ENCODE measurements around the gene TTC39B. TPM values are rescaled to one million over a fixed set of nuclear protein-coding genes. Genes with fewer than 3 reads are reported as not detected.

The TTC39B gene
- total RNA-seq, 1 donor from 2014 or later = 6.6 TPM

- peak; percentile 48 for TF ChIP-seq CTCF (IDR thresholded peaks at IDR 0.05; ENCODE audit: unreplicated experiment)
- H3K27me3 Mint-ChIP-seq = no peaks in the 10 kb centered on the region
- H3K4me3 Mint-ChIP-seq (ENCODE audit: low read depth) = no peak overlapping the region
- H3K27ac Mint-ChIP-seq = no peak overlapping the region
- DNase-seq (ENCODE audit: low spot score, unreplicated experiment) = no peak
- peaks cover 8% of the 10 kb centered on the region for H3K36me3 Mint-ChIP-seq (ENCODE audit: insufficient read depth)
- H3K9me3 Mint-ChIP-seq (ENCODE audit: low read depth) = peaks cover 20% of the 10 kb centered on the region
- no peaks in the 10 kb centered on the region for H3K4me1 Mint-ChIP-seq (ENCODE audit: low read depth)
These were observed 75.0 kb downstream of the TTC39B start for GRCh38 chr9:15231788-15232635.

GRCh38 chr9:15229409-15229808 lies 77.6 kb downstream of the TTC39B start:
- Mint-ChIP-seq H3K27me3 (no peaks in the 10 kb centered on the region), H3K4me1 (ENCODE audit: low read depth) (no peaks in the 10 kb centered on the region), H3K4me3 (ENCODE audit: low read depth) (no peak overlapping the region), H3K9me3 (ENCODE audit: low read depth) (peaks cover 5% of the 10 kb centered on the region), H3K36me3 (ENCODE audit: insufficient read depth) (peaks cover 5% of the 10 kb centered on the region), H3K27ac (no peak overlapping the region)
- no peak for DNase-seq (ENCODE audit: low spot score, unreplicated experiment)
- no peak for TF ChIP-seq CTCF (IDR thresholded peaks at IDR 0.05; ENCODE audit: unreplicated experiment)

GRCh38 chr9:15227491-15227890 lies 79.5 kb downstream of the TTC39B start:
- Mint-ChIP-seq H3K27me3 (no peaks in the 10 kb centered on the region), H3K9me3 (ENCODE audit: low read depth) (peaks cover 4% of the 10 kb centered on the region), H3K36me3 (ENCODE audit: insufficient read depth) (peaks cover 3% of the 10 kb centered on the region), H3K27ac (no peak overlapping the region), H3K4me1 (ENCODE audit: low read depth) (no peaks in the 10 kb centered on the region), H3K4me3 (ENCODE audit: low read depth) (no peak overlapping the region)
- TF ChIP-seq CTCF (IDR thresholded peaks at IDR 0.05; ENCODE audit: unreplicated experiment) = no peak
- no peak for DNase-seq (ENCODE audit: low spot score, unreplicated experiment)

- Mint-ChIP-seq H3K9me3 (ENCODE audit: low read depth) (no peaks in the 10 kb centered on the region), H3K27ac (no peak overlapping the region), H3K27me3 (no peaks in the 10 kb centered on the region), H3K4me1 (ENCODE audit: low read depth) (no peaks in the 10 kb centered on the region), H3K4me3 (ENCODE audit: low read depth) (no peak overlapping the region), H3K36me3 (ENCODE audit: insufficient read depth) (peaks cover 1% of the 10 kb centered on the region)
- no peak for TF ChIP-seq CTCF (IDR thresholded peaks at IDR 0.05; ENCODE audit: unreplicated experiment)
- DNase-seq (ENCODE audit: low spot score, unreplicated experiment) = no peak
These were observed 81.4 kb downstream of the TTC39B start for GRCh38 chr9:15225564-15226126.

GRCh38 chr9:15222313-15222712 lies 84.7 kb downstream of the TTC39B start:
- Mint-ChIP-seq H3K4me1 (ENCODE audit: low read depth) (no peaks in the 10 kb centered on the region), H3K36me3 (ENCODE audit: insufficient read depth) (peaks cover 1% of the 10 kb centered on the region), H3K4me3 (ENCODE audit: low read depth) (no peak overlapping the region), H3K27ac (no peak overlapping the region), H3K9me3 (ENCODE audit: low read depth) (no peaks in the 10 kb centered on the region), H3K27me3 (no peaks in the 10 kb centered on the region)
- no peak for TF ChIP-seq CTCF (IDR thresholded peaks at IDR 0.05; ENCODE audit: unreplicated experiment)
- DNase-seq (ENCODE audit: low spot score, unreplicated experiment) = no peak

Data from progenitor cell of endocrine pancreas (in vitro differentiated cells).